Pulmonary artery endothelial cell (primary cell): ENCODE measurements around the gene KCNT1. TPM values are rescaled to one million over a fixed set of nuclear protein-coding genes. Genes with fewer than 3 reads are reported as not detected.

Source experiments
- DNase-seq: peaks from one replicate; pipeline ENCODE4 v3.0.0-alpha.2; 2011; ENCODE audit warnings: low read depth, low spot score
- total RNA-seq: library from RNA; depleted of rRNA; stranded (reverse); fragments of >200 nt; gene quantifications from 2 replicates; pipeline ENCODE4 v1.2.3, GENCODE V29; 2014

Gene KCNT1
- total RNA-seq, 1 donor from 2014 or later: under 0.01 TPM

GRCh38 chr9:135745189-135745588, 43.2 kb downstream of the KCNT1 start:
- no peak for DNase-seq

- no peak for DNase-seq
These were observed 43.8 kb downstream of the KCNT1 start for GRCh38 chr9:135745686-135746324.

- DNase-seq: no peak
These were observed 44.6 kb downstream of the KCNT1 start for GRCh38 chr9:135746565-135746964.

- no peak for DNase-seq
These were observed 45.3 kb downstream of the KCNT1 start for GRCh38 chr9:135747311-135747710.

GRCh38 chr9:135748676-135749075, 46.7 kb downstream of the KCNT1 start:
- no peak for DNase-seq

GRCh38 chr9:135749171-135750045, 47.4 kb downstream of the KCNT1 start:
- DNase-seq: no peak

GRCh38 chr9:135750786-135751185, 48.8 kb downstream of the KCNT1 start:
- DNase-seq: no peak

- DNase-seq: no peak
These were observed 49.5 kb downstream of the KCNT1 start for GRCh38 chr9:135751501-135751900.

GRCh38 chr9:135752281-135753204, 50.6 kb downstream of the KCNT1 start:
- no peak for DNase-seq

GRCh38 chr9:135753391-135754105, 51.6 kb downstream of the KCNT1 start:
- no peak for DNase-seq

- no peak for DNase-seq
These were observed 54.6 kb downstream of the KCNT1 start for GRCh38 chr9:135756576-135756975.

- DNase-seq: no peak
These were observed 55.4 kb downstream of the KCNT1 start for GRCh38 chr9:135757356-135757755.

- no peak for DNase-seq
These were observed 56.1 kb downstream of the KCNT1 start for GRCh38 chr9:135758056-135758455.

GRCh38 chr9:135758870-135759269, 56.9 kb downstream of the KCNT1 start:
- no peak for DNase-seq

GRCh38 chr9:135759676-135760300, 57.8 kb downstream of the KCNT1 start:
- DNase-seq: no peak

GRCh38 chr9:135760465-135760864, 58.5 kb downstream of the KCNT1 start:
- no peak for DNase-seq

- DNase-seq: no peak
These were observed 59.3 kb downstream of the KCNT1 start for GRCh38 chr9:135761150-135761844.

- no peak for DNase-seq
These were observed 59.8 kb downstream of the KCNT1 start for GRCh38 chr9:135761845-135762168.

- no peak for DNase-seq
These were observed 60.9 kb downstream of the KCNT1 start for GRCh38 chr9:135762921-135763320.
